Astrocyte of the cerebellum (primary cell): ENCODE data around the gene MTAP.

Experiments used
- DNase-seq: peaks from one replicate; pipeline ENCODE4 v3.0.0-alpha.2; 2011; ENCODE audit warnings: low read depth
- H3K4me3 ChIP-seq: 2 replicates; pipeline ENCODE4 v1.5.1; 2011; ENCODE audit warnings: mild to moderate bottlenecking, low read depth, low read length, moderate library complexity
- in situ Hi-C: cut with HindIII; loops from 2 replicates; pipeline ENCODE4 v1.10.0; 2017; ENCODE audit warnings: low sequenced_read_pairs
- TF ChIP-seq, protein P1 (sequence below): IDR thresholded peaks from 2 replicates; pipeline ENCODE4 v1.5.1; 2012; ENCODE audit warnings: low read length, low read depth, moderate library complexity, mild to moderate bottlenecking; ENCODE audit errors: missing control alignments

Gene MTAP

GRCh38 chr9:21848615-21849014, 46.2 kb downstream of the MTAP start:
- in situ Hi-C loops = no loop called here
- TF ChIP-seq, protein P1, sequence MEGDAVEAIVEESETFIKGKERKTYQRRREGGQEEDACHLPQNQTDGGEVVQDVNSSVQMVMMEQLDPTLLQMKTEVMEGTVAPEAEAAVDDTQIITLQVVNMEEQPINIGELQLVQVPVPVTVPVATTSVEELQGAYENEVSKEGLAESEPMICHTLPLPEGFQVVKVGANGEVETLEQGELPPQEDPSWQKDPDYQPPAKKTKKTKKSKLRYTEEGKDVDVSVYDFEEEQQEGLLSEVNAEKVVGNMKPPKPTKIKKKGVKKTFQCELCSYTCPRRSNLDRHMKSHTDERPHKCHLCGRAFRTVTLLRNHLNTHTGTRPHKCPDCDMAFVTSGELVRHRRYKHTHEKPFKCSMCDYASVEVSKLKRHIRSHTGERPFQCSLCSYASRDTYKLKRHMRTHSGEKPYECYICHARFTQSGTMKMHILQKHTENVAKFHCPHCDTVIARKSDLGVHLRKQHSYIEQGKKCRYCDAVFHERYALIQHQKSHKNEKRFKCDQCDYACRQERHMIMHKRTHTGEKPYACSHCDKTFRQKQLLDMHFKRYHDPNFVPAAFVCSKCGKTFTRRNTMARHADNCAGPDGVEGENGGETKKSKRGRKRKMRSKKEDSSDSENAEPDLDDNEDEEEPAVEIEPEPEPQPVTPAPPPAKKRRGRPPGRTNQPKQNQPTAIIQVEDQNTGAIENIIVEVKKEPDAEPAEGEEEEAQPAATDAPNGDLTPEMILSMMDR = no peak
- no peak for DNase-seq
- no peak overlapping the region for H3K4me3 ChIP-seq

- TF ChIP-seq, protein P1 = no peak
- in situ Hi-C loops = no loop called here
- DNase-seq = no peak
- no peak overlapping the region for H3K4me3 ChIP-seq
Observed at GRCh38 chr9:21852754-21853153, 50.3 kb downstream of the MTAP start.

DNA sequence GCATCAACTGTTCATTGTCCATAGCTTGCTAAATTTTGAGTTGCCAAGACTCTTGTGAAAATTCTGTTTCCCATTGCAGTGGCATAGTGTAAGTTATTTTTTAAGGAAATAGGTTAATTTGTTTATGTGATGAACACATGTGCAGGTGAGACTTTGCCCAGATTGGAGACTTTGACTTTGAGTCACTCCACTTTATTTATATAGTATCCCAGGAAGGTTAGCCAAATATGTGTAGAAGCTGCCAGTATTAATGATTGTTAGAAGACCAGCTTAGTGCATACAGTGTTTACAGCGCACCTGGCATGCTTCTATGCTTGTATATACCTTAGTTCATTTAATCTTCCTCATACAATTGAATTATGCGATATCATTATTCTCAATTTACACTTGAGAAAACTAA, 51.0 kb downstream of the MTAP start:
- TF ChIP-seq, protein P1 = no peak
- H3K4me3 ChIP-seq = no peak overlapping the region
- no peak for DNase-seq
- in situ Hi-C loops = no loop called here

DNA sequence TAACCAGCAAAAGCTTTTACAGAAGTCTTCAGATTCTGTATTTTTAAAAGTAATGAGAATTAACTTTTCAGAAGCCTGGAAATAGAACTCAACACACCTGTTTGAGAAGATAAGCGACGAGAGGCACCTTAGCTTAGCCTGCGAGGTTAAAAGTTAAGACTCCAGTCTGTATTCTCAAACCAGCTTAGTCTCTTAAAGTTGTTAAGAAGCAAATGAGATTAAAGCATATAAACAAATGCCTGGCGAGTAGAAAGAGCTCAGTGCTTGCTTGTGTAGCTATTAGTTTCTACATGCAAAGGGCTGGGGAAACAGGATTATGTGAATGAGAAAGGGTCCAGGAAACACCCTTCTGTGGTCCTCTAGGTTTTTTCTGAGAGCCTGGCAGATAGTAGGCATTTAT, 51.7 kb downstream of the MTAP start:
- H3K4me3 ChIP-seq = no peak overlapping the region
- in situ Hi-C loops = no loop called here
- TF ChIP-seq, protein P1 = no peak
- DNase-seq = no peak

DNA sequence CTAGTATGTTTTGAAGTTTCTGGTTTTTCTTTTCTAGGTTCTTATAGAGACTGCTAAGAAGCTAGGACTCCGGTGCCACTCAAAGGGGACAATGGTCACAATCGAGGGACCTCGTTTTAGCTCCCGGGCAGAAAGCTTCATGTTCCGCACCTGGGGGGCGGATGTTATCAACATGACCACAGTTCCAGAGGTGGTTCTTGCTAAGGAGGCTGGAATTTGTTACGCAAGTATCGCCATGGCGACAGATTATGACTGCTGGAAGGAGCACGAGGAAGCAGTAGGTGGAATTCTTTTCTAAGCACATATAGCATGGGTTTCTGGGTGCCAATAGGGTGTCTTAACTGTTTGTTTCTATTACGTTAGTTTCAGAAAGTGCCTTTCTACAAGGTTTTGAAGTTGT, 52.2 kb downstream of the MTAP start:
- in situ Hi-C loops = no loop called here
- no peak overlapping the region for H3K4me3 ChIP-seq
- TF ChIP-seq, protein P1 = no peak
- DNase-seq = peak; percentile 22

DNA sequence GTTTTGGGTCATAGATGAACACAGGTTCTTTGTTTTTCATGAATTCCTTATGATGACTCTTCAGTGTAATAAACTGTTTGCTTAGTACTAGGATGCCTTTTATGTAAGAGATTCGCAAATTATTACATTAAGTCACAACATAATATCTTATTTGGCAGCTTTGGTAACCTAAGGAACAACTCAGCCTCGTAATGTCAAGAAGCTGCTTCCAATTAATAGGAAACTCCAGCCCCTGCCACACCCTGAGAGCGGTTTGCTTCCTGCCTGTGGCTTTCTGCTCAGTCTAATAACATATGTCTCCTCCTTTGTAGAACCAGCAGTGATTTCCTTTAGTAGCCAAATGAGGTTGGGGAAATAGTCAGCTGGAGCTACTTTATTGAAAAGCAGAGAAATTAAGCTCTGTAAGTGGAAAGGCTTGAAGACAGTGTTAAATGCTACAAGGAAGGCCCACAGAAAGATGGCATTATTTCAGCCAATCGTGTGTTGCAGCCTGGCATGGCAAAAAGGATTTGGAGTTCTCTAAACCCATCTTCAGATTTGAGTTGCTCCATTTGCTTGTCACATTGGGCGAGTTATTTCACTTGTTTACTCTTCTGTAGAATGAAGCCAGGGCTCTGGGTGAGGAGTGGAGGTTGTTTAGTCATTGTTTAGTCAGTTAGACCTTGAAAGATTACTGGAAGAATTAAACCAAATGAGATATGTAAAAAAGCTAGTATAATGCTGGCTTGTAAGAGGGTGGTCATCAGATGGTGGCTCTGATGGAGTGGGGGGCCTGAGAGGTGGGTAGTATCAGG, 54.1 kb downstream of the MTAP start:
- no peak overlapping the region for H3K4me3 ChIP-seq
- no peak for DNase-seq
- TF ChIP-seq, protein P1 = no peak

GRCh38 chr9:21862871-21863270, 60.4 kb downstream of the MTAP start:
- TF ChIP-seq, protein P1 = no peak
- H3K4me3 ChIP-seq = no peak overlapping the region
- in situ Hi-C loops = no loop called here
- no peak for DNase-seq

More for the DNA sequence above, 54.1 kb downstream of the MTAP start:
- in situ Hi-C loops = no loop called here
